Uterus (tissue), 4 donors: Measurements from ENCODE around the gene INTS15. TPM values are rescaled to one million over a fixed set of nuclear protein-coding genes. Genes with fewer than 3 reads are reported as not detected.

Source experiments
- DNase-seq, 2 donors: peaks; one replicate each; pipeline ENCODE4 v3.0.0-alpha.2; 2019 to 2020
- H3K27ac ChIP-seq, 2 donors: fragments of 200-600 bp; sonication (generic); 1 replicate in 1 of 2; 2 replicates in 1 of 2; pipeline ENCODE4 v1.5.1; 2016 to 2018
- H3K27me3 ChIP-seq, 2 donors: fragments of 200-600 bp; sonication (generic); one replicate each; pipeline ENCODE4 v1.5.1; 2018 to 2019; ENCODE audit warnings: control low read depth in 1 of 2
- H3K36me3 ChIP-seq, 2 donors: fragments of 200-600 bp; sonication (generic); one replicate each; pipeline ENCODE4 v1.5.1; 2019; ENCODE audit warnings: control low read depth in 1 of 2
- H3K4me1 ChIP-seq, 2 donors: fragments of 200-600 bp; sonication (generic); one replicate each; pipeline ENCODE4 v1.5.1; 2018 to 2019; ENCODE audit warnings: control low read depth in 1 of 2
- H3K4me3 ChIP-seq, 2 donors: fragments of 200-600 bp; sonication (generic); 1 replicate in 1 of 2; 2 replicates in 1 of 2; pipeline ENCODE4 v1.5.1; 2018 to 2019; ENCODE audit warnings: mild to moderate bottlenecking in 1 of 2
- H3K9me3 ChIP-seq, 2 donors: fragments of 200-600 bp; sonication (generic); one replicate each; pipeline ENCODE4 v1.5.1; 2019; ENCODE audit warnings: control low read depth in 1 of 2
- CTCF ChIP-seq, 4 experiments: fragments of 200-600 bp in 2 of 4; fragments of 450-650 bp in 2 of 4; sonication (generic) in 2 of 4; IDR thresholded peaks; one replicate each; pipeline ENCODE4 v1.5.1; 2016 to 2019; ENCODE audit warnings: antibody characterized with exemption in 4 of 4, mild to moderate bottlenecking in 2 of 4, moderate library complexity in 1 of 4
- POLR2A ChIP-seq, 2 donors: fragments of 450-650 bp; IDR thresholded peaks; one replicate each; pipeline ENCODE4 v1.6.1; 2016; ENCODE audit warnings: antibody characterized with exemption in 2 of 2, mild to moderate bottlenecking in 1 of 2, moderate library complexity in 1 of 2
- intact Hi-C: fragments of 100-400 bp; cut with DNase I; formaldehyde crosslinking; loops from one replicate; pipeline ENCODE4 v1.15.1; 2023; ENCODE audit warnings: low total_unique reads
- total RNA-seq, 4 donors: library from RNA; depleted of rRNA in 3 of 4; stranded (reverse); fragments of >200 nt in 3 of 4; gene quantifications; one replicate each; pipeline versions ENCODE4 v1.1.0 to v1.2.4, GENCODE V29; 2014 to 2023
- donor health status: DM: yes; HTN: yes; CAD: no.

INTS15 gene
- total RNA-seq, 4 donors from 2014 or later: 7.6 to 44.1 (median 23.9) TPM

GRCh38 chr7:6556196-6556595 lies 33.6 kb upstream of the INTS15 start:
- DNase-seq: no peak
- Histone ChIP-seq H3K4me1 (no peaks in the 10 kb centered on the region), H3K4me3 (no peak overlapping the region), H3K27ac (no peak overlapping the region), H3K36me3 (no peaks in the 10 kb centered on the region), H3K9me3 (no peaks in the 10 kb centered on the region), H3K27me3 (no peaks in the 10 kb centered on the region)
- intact Hi-C loops: no loop called here
- TF ChIP-seq CTCF (IDR thresholded peaks at IDR 0.05): no peak
- TF ChIP-seq POLR2A (IDR thresholded peaks at IDR 0.05): no peak

- H3K27me3 ChIP-seq: no peaks in the 10 kb centered on the region
- H3K9me3 ChIP-seq: no peaks in the 10 kb centered on the region
- no peak overlapping the region for H3K27ac ChIP-seq
- no peaks in the 10 kb centered on the region for H3K36me3 ChIP-seq
- TF ChIP-seq CTCF (IDR thresholded peaks at IDR 0.05): no peak
- TF ChIP-seq POLR2A (IDR thresholded peaks at IDR 0.05): no peak
- no peaks in the 10 kb centered on the region for H3K4me1 ChIP-seq
- no peak for DNase-seq
- no peak overlapping the region for H3K4me3 ChIP-seq
- intact Hi-C loops: no loop called here
Measured at GRCh38 chr7:6558837-6559236, 31.0 kb upstream of the INTS15 start.

- Histone ChIP-seq H3K36me3 (no peaks in the 10 kb centered on the region), H3K27me3 (no peaks in the 10 kb centered on the region), H3K27ac (no peak overlapping the region), H3K4me3 (no peak overlapping the region), H3K4me1 (no peaks in the 10 kb centered on the region), H3K9me3 (no peaks in the 10 kb centered on the region)
- intact Hi-C loops: no loop called here
- TF ChIP-seq POLR2A (IDR thresholded peaks at IDR 0.05) (no peak), CTCF (IDR thresholded peaks at IDR 0.05) (no peak)
- DNase-seq: no peak
Measured at GRCh38 chr7:6559896-6560295, 29.9 kb upstream of the INTS15 start.

GRCh38 chr7:6562106-6562505 lies 27.7 kb upstream of the INTS15 start:
- Histone ChIP-seq H3K9me3 (no peaks in the 10 kb centered on the region), H3K36me3 (no peaks in the 10 kb centered on the region), H3K27ac (no peak overlapping the region), H3K4me1 (no peaks in the 10 kb centered on the region), H3K4me3 (no peak overlapping the region), H3K27me3 (no peaks in the 10 kb centered on the region)
- TF ChIP-seq CTCF (IDR thresholded peaks at IDR 0.05) (no peak), POLR2A (IDR thresholded peaks at IDR 0.05) (no peak)
- DNase-seq: no peak
- intact Hi-C loops: no loop called here

- no peak for DNase-seq
- TF ChIP-seq POLR2A (IDR thresholded peaks at IDR 0.05) (no peak), CTCF (IDR thresholded peaks at IDR 0.05) (no peak)
- no peak overlapping the region for H3K4me3 ChIP-seq
- H3K4me1 ChIP-seq: no peaks in the 10 kb centered on the region
- H3K27me3 ChIP-seq: no peaks in the 10 kb centered on the region
- H3K9me3 ChIP-seq: no peaks in the 10 kb centered on the region
- intact Hi-C loops: no loop called here
- H3K27ac ChIP-seq: no peak overlapping the region
- no peaks in the 10 kb centered on the region for H3K36me3 ChIP-seq
Measured at GRCh38 chr7:6563936-6564770, 25.7 kb upstream of the INTS15 start.
